Measurements from ENCODE around the gene ULK4.
A peak's percentile ranks its signal among the peaks of the same experiment; 100 is the strongest.

The ULK4 gene

DNA sequence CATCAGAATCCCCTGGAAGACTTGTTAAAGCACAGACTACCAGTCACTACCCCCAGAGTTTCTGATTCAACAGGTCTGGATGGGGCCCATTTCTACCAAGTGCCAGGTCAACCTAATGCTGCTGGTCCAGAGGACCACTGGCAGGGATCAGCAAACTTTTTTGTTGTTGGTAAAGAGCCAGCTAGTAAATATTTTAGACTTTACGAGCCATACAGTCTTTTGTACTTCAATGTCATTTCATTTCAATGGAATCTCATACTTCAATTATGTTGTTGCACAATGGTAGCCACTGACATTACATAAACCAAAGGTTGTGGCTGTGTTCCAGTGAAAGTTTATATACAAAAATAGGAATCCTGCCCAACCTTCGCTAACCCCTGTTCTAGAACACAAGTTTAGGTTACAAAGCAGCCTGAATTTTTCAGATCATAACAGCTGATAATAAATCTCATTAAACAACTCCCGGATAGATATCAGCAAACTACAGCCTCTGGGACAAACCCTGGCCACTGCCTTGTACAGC lies 28.7 kb downstream of the ULK4 start:
- DNase-seq (ENCODE audit: low read depth), result peak; percentile 63
- no peak overlapping the region for H3K4me3 ChIP-seq (ENCODE audit: low read depth, low read length)
- TF ChIP-seq, protein P1, sequence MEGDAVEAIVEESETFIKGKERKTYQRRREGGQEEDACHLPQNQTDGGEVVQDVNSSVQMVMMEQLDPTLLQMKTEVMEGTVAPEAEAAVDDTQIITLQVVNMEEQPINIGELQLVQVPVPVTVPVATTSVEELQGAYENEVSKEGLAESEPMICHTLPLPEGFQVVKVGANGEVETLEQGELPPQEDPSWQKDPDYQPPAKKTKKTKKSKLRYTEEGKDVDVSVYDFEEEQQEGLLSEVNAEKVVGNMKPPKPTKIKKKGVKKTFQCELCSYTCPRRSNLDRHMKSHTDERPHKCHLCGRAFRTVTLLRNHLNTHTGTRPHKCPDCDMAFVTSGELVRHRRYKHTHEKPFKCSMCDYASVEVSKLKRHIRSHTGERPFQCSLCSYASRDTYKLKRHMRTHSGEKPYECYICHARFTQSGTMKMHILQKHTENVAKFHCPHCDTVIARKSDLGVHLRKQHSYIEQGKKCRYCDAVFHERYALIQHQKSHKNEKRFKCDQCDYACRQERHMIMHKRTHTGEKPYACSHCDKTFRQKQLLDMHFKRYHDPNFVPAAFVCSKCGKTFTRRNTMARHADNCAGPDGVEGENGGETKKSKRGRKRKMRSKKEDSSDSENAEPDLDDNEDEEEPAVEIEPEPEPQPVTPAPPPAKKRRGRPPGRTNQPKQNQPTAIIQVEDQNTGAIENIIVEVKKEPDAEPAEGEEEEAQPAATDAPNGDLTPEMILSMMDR (IDR thresholded peaks at IDR 0.05; ENCODE audit: control insufficient read depth, extremely low read depth, insufficient read depth), result no peak

- peak; percentile 55 for DNase-seq (ENCODE audit: low read depth)
- TF ChIP-seq, protein P1 (IDR thresholded peaks at IDR 0.05; ENCODE audit: control insufficient read depth, extremely low read depth, insufficient read depth), result no peak
- H3K4me3 ChIP-seq (ENCODE audit: low read depth, low read length), result no peak overlapping the region
These were observed 29.4 kb downstream of the ULK4 start for GRCh38 chr3:41932464-41932863.

DNA sequence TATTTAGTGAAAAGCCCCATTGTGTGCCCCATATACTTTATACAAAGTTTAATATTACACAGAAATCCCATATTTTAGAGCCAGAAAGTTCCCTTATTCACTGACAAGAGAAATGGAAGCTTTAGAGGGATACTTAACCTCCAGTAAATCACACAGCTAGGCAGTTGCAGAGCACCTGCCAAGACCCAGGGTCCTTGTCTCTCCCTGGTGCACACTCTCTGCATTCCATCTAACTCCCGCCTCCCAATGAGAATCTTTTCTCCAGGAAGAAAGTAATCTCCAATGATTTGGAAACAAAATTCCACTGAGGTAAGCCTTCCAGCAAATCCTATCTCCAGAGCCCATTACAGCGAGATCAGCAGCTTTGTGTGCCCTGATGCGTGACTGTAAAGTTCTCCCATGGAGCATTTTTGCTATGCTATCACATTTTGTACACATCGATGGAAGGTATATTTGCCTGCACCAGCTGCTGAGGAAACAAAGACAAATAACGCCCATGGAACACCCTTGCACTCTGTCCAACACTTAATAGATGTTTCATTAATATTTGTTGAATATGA lies 41.4 kb downstream of the ULK4 start:
- TF ChIP-seq, protein P1 (IDR thresholded peaks at IDR 0.05; ENCODE audit: control insufficient read depth, extremely low read depth, insufficient read depth), result no peak
- DNase-seq (ENCODE audit: low read depth), result no peak
- no peak overlapping the region for H3K4me3 ChIP-seq (ENCODE audit: low read depth, low read length)

- DNase-seq (ENCODE audit: low read depth), result no peak
- TF ChIP-seq, protein P1 (IDR thresholded peaks at IDR 0.05; ENCODE audit: control insufficient read depth, extremely low read depth, insufficient read depth), result no peak
- H3K4me3 ChIP-seq (ENCODE audit: low read depth, low read length), result no peak overlapping the region
These were observed 46.5 kb downstream of the ULK4 start for GRCh38 chr3:41915353-41915752.

- no peak for DNase-seq (ENCODE audit: low read depth)
- no peak overlapping the region for H3K4me3 ChIP-seq (ENCODE audit: low read depth, low read length)
- TF ChIP-seq, protein P1 (IDR thresholded peaks at IDR 0.05; ENCODE audit: control insufficient read depth, extremely low read depth, insufficient read depth), result no peak
These were observed 49.6 kb downstream of the ULK4 start for GRCh38 chr3:41912280-41912679.

DNA sequence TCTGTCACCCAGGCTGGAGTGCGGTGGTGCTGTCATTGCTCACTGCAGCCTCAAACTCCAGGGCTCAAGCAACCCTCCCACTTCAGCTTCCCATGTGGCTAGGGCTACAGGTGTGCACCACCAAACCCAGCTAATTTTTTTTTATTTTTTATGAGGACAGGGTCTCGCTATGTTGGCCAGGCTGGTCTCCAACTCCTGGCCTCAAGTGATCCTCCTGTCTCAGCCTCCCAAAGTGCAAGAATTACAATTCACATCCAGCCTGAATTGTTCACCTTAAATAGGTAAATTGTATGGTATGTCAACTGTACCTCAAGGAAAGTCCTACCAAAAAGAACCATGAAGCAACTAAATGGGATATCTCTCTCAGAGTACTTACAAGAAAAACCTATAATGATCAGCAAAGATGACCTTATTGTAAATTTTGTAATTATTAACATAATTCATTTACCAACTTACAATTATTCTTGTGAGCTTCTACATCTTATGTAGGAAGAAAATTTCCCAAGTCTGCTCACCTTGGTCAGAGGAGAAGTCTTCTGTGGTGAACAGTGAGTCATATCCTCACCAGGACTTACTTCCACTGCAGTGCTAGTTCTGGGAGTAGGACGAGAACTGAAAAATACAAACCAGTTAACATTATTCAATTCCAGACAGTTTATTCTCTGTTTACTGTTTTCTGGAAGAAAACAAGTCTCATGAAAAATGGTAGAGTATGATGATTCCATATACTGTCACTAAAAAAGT lies 54.4 kb downstream of the ULK4 start:
- H3K4me3 ChIP-seq (ENCODE audit: low read depth, low read length), result no peak overlapping the region

More for the DNA sequence above, 54.4 kb downstream of the ULK4 start:
- DNase-seq (ENCODE audit: low read depth), result no peak
- TF ChIP-seq, protein P1 (IDR thresholded peaks at IDR 0.05; ENCODE audit: control insufficient read depth, extremely low read depth, insufficient read depth), result no peak

Measured in LNCaP clone FGC (cell line).